ENCODE data around the gene ARAP3.

ARAP3 gene

DNA sequence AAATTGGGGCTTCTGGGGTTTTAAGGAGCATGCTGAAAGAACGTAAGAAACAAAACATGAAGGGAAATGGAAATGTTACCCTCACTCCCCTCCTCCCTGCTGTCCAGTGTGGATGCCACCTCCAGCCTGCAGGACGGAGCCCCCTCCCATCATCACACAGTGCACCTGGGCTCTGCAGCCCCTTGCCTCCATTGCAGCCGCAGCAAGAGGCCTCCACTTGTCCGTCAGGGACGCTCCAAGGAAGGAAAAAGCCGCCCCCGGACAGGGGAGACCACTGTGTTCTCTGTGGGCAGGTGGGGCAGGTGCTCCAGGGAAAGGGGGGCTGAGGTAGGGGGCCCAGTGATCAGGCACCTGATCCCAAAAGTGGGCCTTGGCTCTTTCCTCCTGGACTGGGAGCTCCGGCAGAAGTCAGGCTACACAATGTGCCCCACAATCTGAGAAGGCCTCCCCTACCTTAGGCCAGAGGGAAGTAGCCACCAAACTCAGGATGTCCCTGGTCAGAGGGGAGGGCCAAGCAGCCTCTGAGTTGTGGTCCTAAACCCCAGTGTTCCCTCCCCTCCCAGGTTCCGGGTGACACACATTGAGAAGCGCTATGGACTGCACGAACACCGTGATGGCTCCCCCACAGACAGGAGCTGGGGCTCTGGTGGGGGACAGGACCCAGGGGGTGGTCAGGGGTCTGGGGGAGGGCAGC lies 42.5 kb downstream of the ARAP3 start:
- DNase-seq, result no peak

GRCh38 chr5:141638771-141639170 lies 43.3 kb downstream of the ARAP3 start:
- no peak for DNase-seq

DNA sequence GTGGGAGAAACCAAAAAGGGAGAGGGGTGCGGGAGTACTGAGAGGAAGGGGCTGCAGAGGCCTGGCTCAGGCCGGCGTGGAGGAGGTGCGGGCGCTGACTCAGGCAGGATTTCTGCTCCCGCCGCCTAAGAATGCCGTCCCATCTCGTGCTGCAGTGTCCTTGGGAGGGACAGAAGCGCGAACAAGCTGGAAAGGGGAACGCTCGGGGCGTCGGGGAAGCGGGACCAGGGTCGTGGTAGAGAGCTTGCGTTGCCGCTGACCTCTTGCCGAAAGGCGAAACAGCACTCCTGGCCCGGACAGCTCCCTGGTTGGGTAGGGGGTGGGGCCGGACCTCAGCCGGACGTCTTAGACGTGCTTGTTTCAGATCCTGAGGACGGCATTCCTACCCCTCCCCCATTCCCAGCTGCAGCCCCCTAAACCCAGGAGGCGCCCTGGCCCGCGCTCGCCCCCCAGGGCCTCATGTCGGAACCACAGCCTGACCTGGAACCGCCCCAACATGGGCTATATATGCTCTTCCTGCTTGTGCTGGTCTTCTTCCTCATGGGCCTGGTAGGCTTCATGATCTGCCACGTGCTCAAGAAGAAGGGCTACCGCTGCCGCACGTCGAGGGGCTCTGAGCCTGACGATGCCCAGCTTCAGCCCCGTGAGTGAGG lies 44.1 kb downstream of the ARAP3 start:
- peak; percentile 87 for DNase-seq

DNA sequence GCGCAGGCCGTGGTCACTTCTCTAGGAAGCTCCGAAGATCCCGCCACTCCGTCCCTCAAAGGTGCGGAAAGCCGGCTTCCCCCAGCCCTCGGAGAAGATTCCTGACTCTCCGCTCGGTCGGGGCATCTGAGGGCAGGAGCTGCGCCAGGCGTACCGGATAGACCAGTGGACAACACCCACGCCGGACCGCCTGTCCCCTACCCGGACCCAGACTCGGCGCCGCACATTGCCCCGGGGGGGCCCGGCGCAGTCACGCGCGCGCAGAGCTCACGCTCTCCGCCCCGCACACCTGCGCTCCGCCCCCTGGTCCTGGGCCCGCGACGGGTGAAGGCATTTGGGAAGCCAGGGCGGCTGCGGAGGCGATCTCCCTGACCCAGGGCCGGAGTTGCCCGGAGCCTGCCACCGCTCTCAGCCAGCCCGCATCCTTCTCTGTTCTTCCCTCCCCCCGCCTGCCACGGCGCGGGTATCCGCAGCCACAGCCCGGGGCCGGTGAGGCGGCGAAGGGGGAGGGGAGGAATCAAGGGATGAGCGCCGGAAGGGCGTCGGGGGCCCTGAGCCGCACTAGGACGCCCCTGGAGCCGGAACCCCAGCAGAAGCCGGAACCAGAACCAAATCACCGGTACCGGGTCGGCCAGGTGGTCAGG lies 44.8 kb downstream of the ARAP3 start:
- DNase-seq, result peak; percentile 59

GRCh38 chr5:141636413-141637122 lies 45.5 kb downstream of the ARAP3 start, which contains the start of the genes HDAC3 and RELL2:
Gene HDAC3, minus strand, starts transcription at chr5:141636849. Its CDS starts 59 bp downstream, at chr5:141636790.
Gene RELL2, plus strand, starts transcription at chr5:141636997. Its CDS starts 1,229 bp downstream, at chr5:141638226.
- peak; percentile 95 for DNase-seq

GRCh38 chr5:141636106-141636412 lies 46.0 kb downstream of the ARAP3 start:
- DNase-seq, result no peak

DNA sequence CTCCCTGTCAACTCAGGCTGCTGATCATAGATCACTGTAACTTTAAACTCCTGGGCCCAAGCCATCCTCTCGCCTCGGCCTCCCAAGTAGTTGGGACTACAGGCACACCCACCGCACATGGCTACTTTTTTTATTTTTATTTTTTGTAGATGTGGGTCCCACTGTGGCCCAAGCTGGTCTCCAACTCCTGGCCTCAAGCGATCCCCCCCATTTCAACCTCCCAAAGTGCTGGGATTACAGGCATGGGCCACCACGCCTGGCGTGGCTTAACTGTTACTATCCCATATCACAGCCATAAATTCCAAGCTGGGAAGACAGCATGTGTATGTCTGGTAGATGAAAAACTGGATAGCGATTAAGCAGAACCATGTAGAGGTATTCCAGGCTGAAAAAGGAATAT lies 46.4 kb downstream of the ARAP3 start:
- DNase-seq, result no peak

GRCh38 chr5:141634720-141635119 lies 47.3 kb downstream of the ARAP3 start:
- no peak for DNase-seq

DNA sequence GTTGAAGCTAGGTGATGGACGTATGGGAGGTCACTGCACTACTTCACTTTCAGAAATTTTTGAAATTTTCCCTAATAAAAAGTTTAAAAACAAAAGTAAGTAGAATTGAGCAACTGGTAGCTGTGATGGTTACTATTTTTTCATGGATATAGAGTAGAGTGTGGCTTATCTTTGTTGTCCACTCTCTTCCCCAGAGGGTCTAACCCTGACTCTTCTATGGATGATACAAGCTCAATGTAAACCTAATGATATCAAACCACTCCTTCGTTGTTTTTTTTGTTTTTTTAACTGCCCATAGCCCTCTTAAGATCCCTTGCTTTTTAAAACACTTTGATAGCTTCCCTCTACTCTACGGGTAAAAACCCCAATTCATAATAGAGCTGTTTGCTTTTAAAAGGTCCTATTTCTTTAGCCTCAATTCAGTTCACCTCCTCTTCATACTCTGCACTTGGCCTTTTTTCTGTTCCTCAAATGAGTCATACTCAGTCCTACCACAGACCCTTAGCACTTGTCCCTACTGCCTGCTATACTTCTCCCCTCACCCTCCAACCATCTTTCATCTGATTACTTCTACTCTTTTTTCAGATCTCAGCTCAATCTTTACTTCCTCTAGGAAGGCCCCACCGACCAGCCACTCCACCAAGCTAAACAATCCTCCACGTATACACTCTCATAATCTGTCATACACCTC lies 48.0 kb downstream of the ARAP3 start:
- peak; percentile 63 for DNase-seq

- DNase-seq, result no peak
These were observed 49.4 kb downstream of the ARAP3 start for GRCh38 chr5:141632650-141633049.

DNA sequence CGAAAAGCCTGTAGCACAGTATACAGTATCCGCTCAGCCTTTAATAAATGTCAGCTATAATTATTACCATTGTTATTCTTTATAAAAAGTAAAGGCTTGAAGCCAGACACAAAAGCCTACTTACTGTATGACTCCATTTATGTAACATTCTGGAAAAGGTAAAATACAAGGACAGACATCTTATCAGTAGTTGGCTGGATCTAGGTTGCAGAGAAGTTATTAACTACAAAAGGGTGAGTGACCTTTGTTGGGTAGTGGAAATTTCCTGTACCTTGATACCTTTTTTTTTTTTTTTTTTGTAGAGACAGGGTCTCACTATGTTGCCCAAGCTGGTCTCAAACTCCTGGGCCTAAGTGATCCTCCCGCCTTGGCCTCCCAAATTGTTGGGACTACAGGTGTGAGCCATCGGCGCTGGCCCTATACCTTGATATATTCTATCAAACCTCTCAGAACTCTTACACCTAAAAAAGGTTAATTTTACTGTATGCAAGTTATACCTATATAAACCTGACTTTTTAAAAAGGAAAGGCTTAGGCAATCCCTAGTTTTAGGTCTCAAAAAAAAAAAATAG lies 51.4 kb downstream of the ARAP3 start:
- no peak for DNase-seq

DNA sequence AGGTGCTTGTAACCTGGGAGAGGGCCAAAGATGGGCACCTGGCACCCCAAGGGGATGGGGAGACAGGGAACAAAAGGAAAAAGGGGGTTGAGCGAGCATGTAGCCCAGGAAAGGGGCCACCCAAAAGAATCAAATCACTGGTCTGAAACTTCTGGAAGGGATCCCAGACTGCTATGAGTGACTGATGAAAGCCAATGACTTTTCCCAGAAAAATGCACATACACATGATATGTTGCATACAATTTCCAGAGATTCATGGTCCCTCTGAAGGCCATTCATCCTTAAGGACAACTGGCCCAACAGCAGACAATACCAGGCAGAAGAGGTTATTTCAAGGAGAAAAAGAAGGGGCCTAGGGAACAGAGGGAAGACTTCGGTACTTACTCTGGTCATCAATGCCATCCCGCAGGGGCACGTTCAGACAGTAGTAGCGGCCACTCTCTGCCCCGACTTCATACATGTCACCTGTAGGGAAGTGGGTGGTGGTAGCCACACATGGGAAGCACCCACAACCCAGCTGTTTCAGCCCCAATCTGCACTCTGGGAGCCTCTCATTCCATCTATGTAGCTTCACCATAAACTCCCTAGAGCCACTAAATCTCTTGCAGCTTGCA lies 53.7 kb downstream of the ARAP3 start:
- no peak for DNase-seq

GRCh38 chr5:141623611-141624010 lies 58.4 kb downstream of the ARAP3 start:
- DNase-seq, result no peak

DNA sequence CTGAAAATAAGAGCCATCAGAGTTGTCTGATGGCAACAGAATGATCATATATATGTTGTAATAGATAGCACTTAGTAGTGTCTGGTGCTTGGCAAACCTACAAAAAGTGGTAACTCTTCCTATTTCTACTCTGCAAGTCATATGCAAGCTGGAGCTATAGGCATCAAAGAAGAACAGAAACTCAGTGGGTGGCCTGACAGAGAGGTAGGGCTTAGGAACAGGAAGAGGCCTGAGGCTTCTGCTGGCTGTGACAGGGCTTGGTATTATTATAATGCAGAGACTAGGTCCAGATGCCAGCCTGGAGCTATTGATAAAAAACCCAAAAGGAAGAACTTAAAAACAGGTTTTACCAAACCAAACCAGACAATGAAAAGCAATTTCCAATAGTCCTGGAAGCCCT lies 58.8 kb downstream of the ARAP3 start:
- DNase-seq, result no peak

- peak; percentile 99 for DNase-seq
These were observed 63.1 kb downstream of the ARAP3 start, which contains the start of gene DIAPH1 for GRCh38 chr5:141618804-141619554. Gene DIAPH1, minus strand, starts transcription at chr5:141619000. Its CDS starts 86 bp downstream, at chr5:141618914.

- DNase-seq, result peak; percentile 77
These were observed 63.8 kb downstream of the ARAP3 start for GRCh38 chr5:141618030-141618803.

GRCh38 chr5:141617682-141618029 lies 64.4 kb downstream of the ARAP3 start:
- DNase-seq, result peak; percentile 33

GRCh38 chr5:141617128-141617527 lies 64.9 kb downstream of the ARAP3 start:
- peak; percentile 69 for DNase-seq

- DNase-seq, result no peak
These were observed 65.9 kb downstream of the ARAP3 start for GRCh38 chr5:141615991-141616720.

DNA sequence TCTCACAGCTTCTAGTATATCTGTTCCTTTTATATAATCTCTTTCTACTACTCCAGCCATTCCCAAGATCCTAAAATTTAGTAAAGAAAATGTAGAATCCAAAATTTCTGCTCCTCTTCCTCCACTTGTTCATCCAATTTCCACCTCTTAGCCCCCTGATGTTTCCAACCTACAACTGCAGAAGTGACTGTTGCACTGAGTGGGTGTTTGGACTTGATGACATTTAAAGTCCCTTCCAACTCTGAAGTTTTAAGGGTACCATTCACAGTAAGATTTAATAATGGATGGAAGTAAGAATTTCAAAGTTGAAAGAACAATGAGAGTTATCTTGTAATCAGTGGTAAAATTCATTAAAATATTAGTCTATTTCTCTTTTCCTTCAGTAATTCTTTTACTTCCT lies 68.7 kb downstream of the ARAP3 start:
- no peak for DNase-seq
